IMR-90 (cell line): ENCODE results near the gene PDX1. TPM values are rescaled to one million over a fixed set of nuclear protein-coding genes. Genes with fewer than 3 reads are reported as not detected.

Experiments used
- ATAC-seq: fragments of 200-7000 bp; cut with Tn5 transposase; 2 replicates; pipeline ENCODE4 v1.9.1; 2020; ENCODE audit warnings: low read depth, mild to moderate bottlenecking, moderate library complexity
- BruUV-seq: library from RNA; stranded (reverse); fragments of 400-500 nt; replicated peaks from 2 replicates; lab custom pipeline; 2021; lab: Mats Ljungman, UMichigan
- CTCF ChIA-PET: fragments of 300-600 bp; formaldehyde crosslinking; extraction: SDS; loops from one replicate; lab custom pipeline; 2021; ENCODE audit warnings: antibody characterized with exemption; lab: Yijun Ruan, JAX
- POLR2A ChIA-PET: fragments of 300-600 bp; sonication (Branson Sonifier 250); formaldehyde crosslinking; loops from one replicate; lab custom pipeline; 2022; ENCODE audit warnings: antibody characterized with exemption; ENCODE audit not compliant: unreplicated experiment; lab: Charles Lee
- DNase-seq: peaks from one replicate; pipeline ENCODE4 v3.0.0; 2013
- H2AFZ ChIP-seq: replicated peaks from 2 replicates; pipeline ENCODE3; 2013; ENCODE audit warnings: low read length, mild to moderate bottlenecking; ENCODE audit not compliant: poor library complexity
- H2AK5ac ChIP-seq: 2 replicates; pipeline ENCODE4 v1.6.1; 2013; ENCODE audit warnings: low read depth, low read length, inconsistent platforms
- H2AK9ac ChIP-seq: replicated peaks from 2 replicates; pipeline ENCODE3; 2013; ENCODE audit warnings: mild to moderate bottlenecking, low read depth, low read length, moderate library complexity; ENCODE audit not compliant: poor library complexity
- H2BK120ac ChIP-seq: 2 replicates; pipeline ENCODE4 v1.6.1; 2013; ENCODE audit warnings: low read depth, low read length, inconsistent platforms
- H2BK15ac ChIP-seq: 3 replicates; pipeline ENCODE4 v1.6.1; 2013; ENCODE audit warnings: low read depth, low read length, inconsistent platforms
- H2BK20ac ChIP-seq: 2 replicates; pipeline ENCODE4 v1.6.1; 2013; ENCODE audit warnings: low read depth, mild to moderate bottlenecking, inconsistent platforms, low read length, moderate library complexity
- H2BK5ac ChIP-seq: 2 replicates; pipeline ENCODE4 v1.6.1; 2013; ENCODE audit warnings: mild to moderate bottlenecking, low read depth, low read length, inconsistent platforms; ENCODE audit not compliant: poor library complexity, severe bottlenecking
- H3K14ac ChIP-seq: replicated peaks from 2 replicates; pipeline ENCODE4 v1.6.1; 2013; ENCODE audit warnings: low read depth, low read length, inconsistent platforms
- H3K18ac ChIP-seq: 2 replicates; pipeline ENCODE4 v1.6.1; 2013; ENCODE audit warnings: low read depth, low read length, control low read depth
- H3K23ac ChIP-seq: 2 replicates; pipeline ENCODE4 v1.6.1; 2013; ENCODE audit warnings: low read depth, low read length, inconsistent platforms
- H3K27ac ChIP-seq: 2 replicates; pipeline ENCODE4 v1.5.1; 2013; ENCODE audit warnings: mild to moderate bottlenecking, control low read depth, low read length; ENCODE audit not compliant: insufficient read depth
- H3K27me3 ChIP-seq: 2 replicates; pipeline ENCODE4 v1.6.1; 2013; ENCODE audit warnings: low read length; ENCODE audit not compliant: control insufficient read depth, insufficient read depth
- H3K36me3 ChIP-seq: 2 replicates; pipeline ENCODE4 v1.6.1; 2013; ENCODE audit warnings: low read length, mixed read lengths; ENCODE audit not compliant: control insufficient read depth, insufficient read depth
- H3K4ac ChIP-seq: 2 replicates; pipeline ENCODE4 v1.6.1; 2013; ENCODE audit warnings: low read depth, low read length, inconsistent platforms
- H3K4me1 ChIP-seq: 2 replicates; pipeline ENCODE4 v1.6.1; 2013; ENCODE audit warnings: low read length, mixed read lengths; ENCODE audit not compliant: control insufficient read depth, insufficient read depth
- H3K4me2 ChIP-seq: 2 replicates; pipeline ENCODE4 v1.6.1; 2013; ENCODE audit warnings: low read depth, mild to moderate bottlenecking, control low read depth, low read length, moderate library complexity
- H3K4me3 ChIP-seq: 2 replicates; pipeline ENCODE4 v1.5.1; 2013; ENCODE audit warnings: low read depth, mild to moderate bottlenecking, control low read depth, low read length, moderate library complexity; ENCODE audit not compliant: insufficient read depth
- H3K56ac ChIP-seq: 2 replicates; pipeline ENCODE4 v1.6.1; 2013; ENCODE audit warnings: low read length, inconsistent platforms; ENCODE audit not compliant: insufficient read depth; ENCODE audit errors: extremely low read depth
- H3K79me1 ChIP-seq, 2 experiments: 2 replicates each; pipeline ENCODE4 v1.6.1; 2013; ENCODE audit warnings: low read length in 2 of 2, inconsistent platforms in 1 of 2, low read depth in 1 of 2
- H3K9ac ChIP-seq: 2 replicates; pipeline ENCODE4 v1.6.1; 2013; ENCODE audit warnings: low read depth, low read length, control low read depth
- H3K9me1 ChIP-seq: 2 replicates; pipeline ENCODE4 v1.6.1; 2013; ENCODE audit warnings: low read length, inconsistent platforms; ENCODE audit not compliant: insufficient read depth
- H3K9me3 ChIP-seq: 2 replicates; pipeline ENCODE4 v1.6.1; 2013; ENCODE audit warnings: low read length; ENCODE audit not compliant: control insufficient read depth, insufficient read depth
- H4K20me1 ChIP-seq: 2 replicates; pipeline ENCODE4 v1.6.1; 2013; ENCODE audit warnings: low read length, inconsistent platforms; ENCODE audit not compliant: insufficient read depth
- H4K5ac ChIP-seq: 2 replicates; pipeline ENCODE4 v1.6.1; 2013; ENCODE audit warnings: mild to moderate bottlenecking, low read depth, low read length, control low read depth
- H4K8ac ChIP-seq, 2 experiments: 2 replicates each; pipeline ENCODE4 v1.6.1; 2013; ENCODE audit warnings: low read depth in 2 of 2, low read length in 2 of 2, control low read depth in 1 of 2, inconsistent platforms in 1 of 2
- H4K91ac ChIP-seq: 2 replicates; pipeline ENCODE4 v1.6.1; 2013; ENCODE audit warnings: low read depth, low read length, inconsistent platforms; ENCODE audit not compliant: insufficient read depth
- BHLHE40 ChIP-seq: fragments of 150-350 bp; IDR thresholded peaks from 2 replicates; pipeline ENCODE4 v1.6.1; 2016; ENCODE audit warnings: mild to moderate bottlenecking, low read depth, low read length
- CEBPB ChIP-seq: IDR thresholded peaks from 2 replicates; pipeline ENCODE4 v1.6.1; 2012; ENCODE audit warnings: low read depth, low read length, improper control_type of control experiment
- CHD1 ChIP-seq: IDR thresholded peaks from 2 replicates; pipeline ENCODE4 v1.6.1; 2012; ENCODE audit warnings: low read depth, low read length, improper control_type of control experiment
- CTCF ChIP-seq: conservative IDR thresholded peaks from 2 replicates; pipeline ENCODE4 v1.5.1; 2012; ENCODE audit warnings: mild to moderate bottlenecking, low read depth, low read length, improper control_type of control experiment
- ELK1 ChIP-seq: fragments of 150-350 bp; IDR thresholded peaks from 2 replicates; pipeline ENCODE4 v1.6.1; 2016; ENCODE audit warnings: low read depth, mild to moderate bottlenecking, low read length, moderate library complexity, borderline replicate concordance
- FOS ChIP-seq: fragments of 150-350 bp; IDR thresholded peaks from 2 replicates; pipeline ENCODE4 v1.6.1; 2016; ENCODE audit warnings: low read depth, low read length
- MAFK ChIP-seq: IDR thresholded peaks from 2 replicates; pipeline ENCODE4 v1.6.1; 2012; ENCODE audit warnings: low read depth, low read length, improper control_type of control experiment
- MAZ ChIP-seq: IDR thresholded peaks from 2 replicates; pipeline ENCODE4 v1.6.1; 2012; ENCODE audit warnings: low read depth, mild to moderate bottlenecking, low read length, improper control_type of control experiment, moderate library complexity, borderline replicate concordance
- MXI1 ChIP-seq: IDR thresholded peaks from 2 replicates; pipeline ENCODE4 v1.6.1; 2012; ENCODE audit warnings: low read depth, mild to moderate bottlenecking, low read length, moderate library complexity, borderline replicate concordance
- NFE2L2 ChIP-seq: fragments of 150-350 bp; IDR thresholded peaks from 2 replicates; pipeline ENCODE4 v1.6.1; 2016; ENCODE audit warnings: low read depth, mild to moderate bottlenecking, low read length
- POLR2A ChIP-seq: IDR thresholded peaks from 2 replicates; pipeline ENCODE4 v1.6.1; 2012; ENCODE audit warnings: mild to moderate bottlenecking, low read depth, low read length
- RAD21 ChIP-seq: IDR thresholded peaks from 2 replicates; pipeline ENCODE4 v1.6.1; 2012; ENCODE audit warnings: low read length, improper control_type of control experiment
- RCOR1 ChIP-seq: IDR thresholded peaks from 2 replicates; pipeline ENCODE4 v1.6.1; 2012; ENCODE audit warnings: mild to moderate bottlenecking, low read length, improper control_type of control experiment; ENCODE audit not compliant: insufficient replicate concordance
- RFX5 ChIP-seq: IDR thresholded peaks from 2 replicates; pipeline ENCODE4 v1.8.0; 2012; ENCODE audit warnings: low read depth, mild to moderate bottlenecking, low read length, moderate library complexity
- SMC3 ChIP-seq: fragments of 150-350 bp; IDR thresholded peaks from 2 replicates; pipeline ENCODE4 v1.6.1; 2016; ENCODE audit warnings: low read depth, mild to moderate bottlenecking, antibody characterized with exemption, low read length, moderate library complexity
- USF2 ChIP-seq: fragments of 150-350 bp; IDR thresholded peaks from 2 replicates; pipeline ENCODE4 v1.6.1; 2017; ENCODE audit warnings: mild to moderate bottlenecking, antibody characterized with exemption, low read length, low read depth
- WGBS, 2 experiments: methylation state at CpG; one replicate each; pipeline versions ENCODE4 v1.1.5 to v1.1.7; 2013; ENCODE audit warnings: missing lambda C conversion rate in 2 of 2; ENCODE audit not compliant: insufficient read length in 1 of 2; ENCODE audit errors: extremely low coverage in 2 of 2; 5-methylcytosine and 5-hydroxymethylcytosine counted together
- dilution Hi-C: fragments of 300-500 bp; cut with HindIII; formaldehyde crosslinking; loops from one replicate; pipeline ENCODE4 v1.14.3; 2018; ENCODE audit warnings: low sequenced_read_pairs; ENCODE audit not compliant: unreplicated experiment
- in situ Hi-C: fragments of 300-500 bp; cut with MboI; formaldehyde crosslinking; loops from 3 replicates; pipeline ENCODE4 v1.14.3; 2019; ENCODE audit warnings: low sequenced_read_pairs, inconsistent platforms, mixed read lengths
- intact Hi-C: fragments of 100-400 bp; cut with micrococcal nuclease; formaldehyde crosslinking; loops from 2 replicates; pipeline ENCODE4 v1.10.0; 2022
- polyA plus RNA-seq, 3 experiments: library from polyadenylated mRNA; depleted of rRNA; stranded (reverse); fragments of >200 nt; gene quantifications; 2 replicates each; pipeline ENCODE4 v1.2.3, GENCODE V29; 2012; ENCODE audit warnings: low replicate concordance in 1 of 3
- total RNA-seq: library from RNA; depleted of rRNA; stranded (reverse); fragments of >200 nt; gene quantifications from 2 replicates; pipeline ENCODE4 v1.2.3, GENCODE V29; 2012

PDX1 gene
- total and polyA plus RNA-seq, 2 of the 4 experiments (the other 2 are of a cell fraction) = not detected

GRCh38 chr13:27965343-27965739 lies 45.5 kb downstream of the PDX1 start:
- Histone ChIP-seq H3K27me3 (peaks cover 97% of the 10 kb centered on the region), H3K9me1 (no peaks in the 10 kb centered on the region), H4K20me1 (peaks cover 4% of the 10 kb centered on the region; the same call in 1 of the 2 replicates), H3K56ac (no peak overlapping the region), H3K27ac (no peak overlapping the region), H3K4me3 (no peak overlapping the region), H3K9me3 (no peaks in the 10 kb centered on the region; the same call in 1 of the 2 replicates), H3K18ac (no peak overlapping the region), H2AK9ac (no peak overlapping the region), H4K5ac (no peak overlapping the region), H3K4me1 (peaks cover 2% of the 10 kb centered on the region; the same call in 1 of the 2 replicates), H2BK120ac (no peak overlapping the region), H2AK5ac (no peak overlapping the region), H3K14ac (no peak overlapping the region), H2BK5ac (no peak overlapping the region), H2BK15ac (no peak overlapping the region), H3K4me2 (no peak overlapping the region), H3K23ac (no peak overlapping the region), H4K91ac (no peak overlapping the region), H3K79me1 (no peaks in the 10 kb centered on the region), H3K36me3 (no peaks in the 10 kb centered on the region), H3K9ac (no peak overlapping the region), H2AFZ (no peak overlapping the region), H2BK20ac (no peak overlapping the region), H3K4ac (no peak overlapping the region), H4K8ac (no peak overlapping the region)
- dilution Hi-C loops (no loop called here), in situ Hi-C loops (no loop called here), intact Hi-C loops (no loop called here)
- TF ChIP-seq CEBPB (no peak), MXI1 (no peak), FOS (no peak), ELK1 (no peak), RCOR1 (no peak), NFE2L2 (no peak), BHLHE40 (no peak), MAFK (no peak), SMC3 (no peak), USF2 (no peak), POLR2A (no peak), CHD1 (no peak), CTCF (no peak), RAD21 (no peak), RFX5 (no peak), MAZ (no peak)
- no TSS peak for BruUV-seq
- POLR2A ChIA-PET = no interaction called here
- 50% methylated on average over 1 of the region's 7 CpGs; no CpG with 5 or more reads in 1 of the 2 experiments for WGBS, 2 experiments
- no peak for DNase-seq
- ATAC-seq = no peak
- CTCF ChIA-PET = interaction anchor here (1.4 kb wide), 1 partner anchor 12 kb away, joined by 4 read pairs; no protein-coding TSS in a partner anchor
